Measurements from ENCODE around the gene SOST. TPM values are rescaled to one million over a fixed set of nuclear protein-coding genes. Genes with fewer than 3 reads are reported as not detected.

SOST gene
- polyA plus RNA-seq, 1 donor from 2014 or later: 0.10 TPM

DNA sequence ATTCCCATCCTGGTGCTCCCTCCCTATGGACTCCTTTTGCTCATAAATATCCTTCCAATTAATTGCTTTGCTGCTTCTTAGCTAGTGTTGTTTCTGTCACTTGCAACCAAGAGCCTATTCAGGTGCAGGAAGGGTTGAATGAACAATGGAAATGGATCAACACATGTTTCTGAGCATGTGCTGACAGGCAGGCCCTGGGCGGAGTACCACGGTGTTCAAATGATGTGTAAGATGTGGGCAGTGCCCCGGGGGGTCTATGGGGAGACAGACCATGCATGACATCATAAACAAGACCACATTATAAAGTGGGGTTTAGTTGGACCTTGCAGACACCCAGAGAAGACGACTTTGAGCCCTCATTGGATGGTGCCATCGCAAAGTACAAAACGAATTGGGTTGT lies 48.5 kb downstream of the SOST start:
- Histone ChIP-seq H3K27me3 (ENCODE audit: insufficient read depth, low read depth, low read length) (peaks cover 32% of the 10 kb centered on the region), H3K27ac (ENCODE audit: low read length) (no peak overlapping the region), H3K9me2 (ENCODE audit: insufficient read depth, low read length) (no peaks in the 10 kb centered on the region), H3K9ac (ENCODE audit: low read length) (no peak overlapping the region), H3K9me3 (ENCODE audit: low read length) (no peaks in the 10 kb centered on the region), H3K79me2 (replicated peaks; ENCODE audit: insufficient read depth, low read length) (no peaks in the 10 kb centered on the region), H3K36me3 (ENCODE audit: insufficient read depth, low read length) (no peaks in the 10 kb centered on the region), H2AFZ (ENCODE audit: low read depth, low read length) (no peak overlapping the region), H4K20me1 (ENCODE audit: insufficient read depth) (no peaks in the 10 kb centered on the region), H3K4me2 (ENCODE audit: low read length) (no peak overlapping the region), H3F3A (ENCODE audit: insufficient read depth, low read length, poor library complexity, severe bottlenecking) (no peaks in the 10 kb centered on the region), H3K4me3 (ENCODE audit: low read length) (no peak overlapping the region)
- TF ChIP-seq RAD21 (conservative IDR thresholded peaks at IDR 0.05) (no peak), REST (IDR thresholded peaks at IDR 0.05; ENCODE audit: borderline replicate concordance) (no peak), MXI1 (conservative IDR thresholded peaks at IDR 0.05; ENCODE audit: poor library complexity, severe bottlenecking) (no peak), EP300 (conservative IDR thresholded peaks at IDR 0.05; ENCODE audit: poor library complexity, severe bottlenecking) (no peak), POLR2AphosphoS5 (IDR thresholded peaks at IDR 0.05) (no peak), EZH2 (IDR thresholded peaks at IDR 0.05; ENCODE audit: borderline replicate concordance, insufficient read depth, low read length, poor library complexity, severe bottlenecking) (no peak), SMC3 (conservative IDR thresholded peaks at IDR 0.05; ENCODE audit: poor library complexity) (no peak), TAF1 (IDR thresholded peaks at IDR 0.05; ENCODE audit: low read depth) (no peak)
- TF ChIP-seq, protein P1, sequence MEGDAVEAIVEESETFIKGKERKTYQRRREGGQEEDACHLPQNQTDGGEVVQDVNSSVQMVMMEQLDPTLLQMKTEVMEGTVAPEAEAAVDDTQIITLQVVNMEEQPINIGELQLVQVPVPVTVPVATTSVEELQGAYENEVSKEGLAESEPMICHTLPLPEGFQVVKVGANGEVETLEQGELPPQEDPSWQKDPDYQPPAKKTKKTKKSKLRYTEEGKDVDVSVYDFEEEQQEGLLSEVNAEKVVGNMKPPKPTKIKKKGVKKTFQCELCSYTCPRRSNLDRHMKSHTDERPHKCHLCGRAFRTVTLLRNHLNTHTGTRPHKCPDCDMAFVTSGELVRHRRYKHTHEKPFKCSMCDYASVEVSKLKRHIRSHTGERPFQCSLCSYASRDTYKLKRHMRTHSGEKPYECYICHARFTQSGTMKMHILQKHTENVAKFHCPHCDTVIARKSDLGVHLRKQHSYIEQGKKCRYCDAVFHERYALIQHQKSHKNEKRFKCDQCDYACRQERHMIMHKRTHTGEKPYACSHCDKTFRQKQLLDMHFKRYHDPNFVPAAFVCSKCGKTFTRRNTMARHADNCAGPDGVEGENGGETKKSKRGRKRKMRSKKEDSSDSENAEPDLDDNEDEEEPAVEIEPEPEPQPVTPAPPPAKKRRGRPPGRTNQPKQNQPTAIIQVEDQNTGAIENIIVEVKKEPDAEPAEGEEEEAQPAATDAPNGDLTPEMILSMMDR (IDR thresholded peaks at IDR 0.05; ENCODE audit: poor library complexity, severe bottlenecking): no peak

GRCh38 chr17:43709210-43709609 lies 49.4 kb downstream of the SOST start:
- no peak overlapping the region for H3K9ac ChIP-seq (ENCODE audit: low read length)
- no peaks in the 10 kb centered on the region for H3F3A ChIP-seq (ENCODE audit: insufficient read depth, low read length, poor library complexity, severe bottlenecking)
- no peak overlapping the region for H3K27ac ChIP-seq (ENCODE audit: low read length)
- TF ChIP-seq SMC3 (conservative IDR thresholded peaks at IDR 0.05; ENCODE audit: poor library complexity): no peak
- TF ChIP-seq RAD21 (conservative IDR thresholded peaks at IDR 0.05): no peak
- no peak for TF ChIP-seq REST (IDR thresholded peaks at IDR 0.05; ENCODE audit: borderline replicate concordance)
- no peak for TF ChIP-seq POLR2AphosphoS5 (IDR thresholded peaks at IDR 0.05)
- TF ChIP-seq TAF1 (IDR thresholded peaks at IDR 0.05; ENCODE audit: low read depth): no peak
- no peak for TF ChIP-seq EP300 (conservative IDR thresholded peaks at IDR 0.05; ENCODE audit: poor library complexity, severe bottlenecking)
- no peak for TF ChIP-seq MXI1 (conservative IDR thresholded peaks at IDR 0.05; ENCODE audit: poor library complexity, severe bottlenecking)
- TF ChIP-seq, protein P1 (IDR thresholded peaks at IDR 0.05; ENCODE audit: poor library complexity, severe bottlenecking): no peak
- no peak for TF ChIP-seq EZH2 (IDR thresholded peaks at IDR 0.05; ENCODE audit: borderline replicate concordance, insufficient read depth, low read length, poor library complexity, severe bottlenecking)
- H3K9me2 ChIP-seq (ENCODE audit: insufficient read depth, low read length): no peaks in the 10 kb centered on the region
- no peak overlapping the region for H2AFZ ChIP-seq (ENCODE audit: low read depth, low read length)
- H3K36me3 ChIP-seq (ENCODE audit: insufficient read depth, low read length): no peaks in the 10 kb centered on the region
- no peak overlapping the region for H3K4me2 ChIP-seq (ENCODE audit: low read length)
- peaks cover 23% of the 10 kb centered on the region for H3K27me3 ChIP-seq (ENCODE audit: insufficient read depth, low read depth, low read length)
- H3K4me3 ChIP-seq (ENCODE audit: low read length): no peak overlapping the region
- H3K79me2 ChIP-seq (replicated peaks; ENCODE audit: insufficient read depth, low read length): no peaks in the 10 kb centered on the region
- H3K9me3 ChIP-seq (ENCODE audit: low read length): no peaks in the 10 kb centered on the region
- H4K20me1 ChIP-seq (ENCODE audit: insufficient read depth): no peaks in the 10 kb centered on the region

Measured in neural cell (in vitro differentiated cells).